OCI-LY7 (cell line): Measurements from ENCODE around the gene NDUFV2. TPM values are rescaled to one million over a fixed set of nuclear protein-coding genes. Genes with fewer than 3 reads are reported as not detected.

Source experiments
- BruUV-seq: library from RNA; stranded (reverse); fragments of 400-500 nt; replicated peaks from 2 replicates; lab custom pipeline; 2021; lab: Mats Ljungman, UMichigan
- CTCF ChIA-PET: fragments of 300-600 bp; sonication (Branson Sonifier 250); formaldehyde crosslinking; loops from one replicate; lab custom pipeline; 2022; ENCODE audit warnings: antibody characterized with exemption; ENCODE audit not compliant: unreplicated experiment; lab: Charles Lee
- POLR2A ChIA-PET: fragments of 300-600 bp; sonication (Branson Sonifier 250); formaldehyde crosslinking; loops from one replicate; lab custom pipeline; 2022; ENCODE audit warnings: antibody characterized with exemption; lab: Charles Lee
- DNase-seq: peaks from one replicate; pipeline ENCODE4 v3.0.0-alpha.2; 2015; ENCODE audit warnings: low spot score
- H2AFZ ChIP-seq: fragments of 200-600 bp; sonication (generic), shearing (Covaris generic); 2 replicates; pipeline ENCODE4 v1.6.1; 2014; ENCODE audit warnings: mild to moderate bottlenecking, antibody characterized with exemption, low read length, moderate library complexity
- H3K27ac ChIP-seq: fragments of 200-600 bp; sonication (generic); 2 replicates; pipeline ENCODE4 v1.5.1; 2014; ENCODE audit warnings: mixed run types, low read depth, mild to moderate bottlenecking, moderate library complexity, low read length, inconsistent platforms; ENCODE audit not compliant: poor library complexity, severe bottlenecking
- H3K36me3 ChIP-seq: fragments of 200-600 bp; sonication (generic); 2 replicates; pipeline ENCODE4 v1.6.1; 2014; ENCODE audit warnings: mild to moderate bottlenecking, antibody characterized with exemption, low read length, moderate library complexity, mixed read lengths; ENCODE audit not compliant: insufficient read depth
- H3K4me1 ChIP-seq: fragments of 200-600 bp; sonication (generic); 2 replicates; pipeline ENCODE4 v1.5.1; 2014; ENCODE audit warnings: mild to moderate bottlenecking, low read length; ENCODE audit not compliant: insufficient read depth, poor library complexity, severe bottlenecking
- H3K4me2 ChIP-seq: fragments of 200-600 bp; sonication (generic); 2 replicates; pipeline ENCODE4 v1.6.1; 2014; ENCODE audit warnings: mild to moderate bottlenecking, low read length
- H3K4me3 ChIP-seq: fragments of 200-600 bp; sonication (generic); 2 replicates; pipeline ENCODE4 v1.5.1; 2014; ENCODE audit warnings: mild to moderate bottlenecking, low read depth, low read length; ENCODE audit not compliant: poor library complexity, severe bottlenecking
- H3K79me2 ChIP-seq: fragments of 200-600 bp; sonication (generic); 2 replicates; pipeline ENCODE4 v1.6.1; 2016; ENCODE audit warnings: low read depth, mild to moderate bottlenecking, low read length, moderate library complexity, mixed read lengths; ENCODE audit not compliant: insufficient read depth
- H3K9me2 ChIP-seq: fragments of 200-600 bp; sonication (generic); 2 replicates; pipeline ENCODE4 v1.6.1; 2016; ENCODE audit warnings: mild to moderate bottlenecking, low read length, mixed read lengths; ENCODE audit not compliant: insufficient read depth
- H3K9me3 ChIP-seq: fragments of 200-600 bp; sonication (generic); 2 replicates; pipeline ENCODE4 v1.6.1; 2014; ENCODE audit warnings: mild to moderate bottlenecking, mixed run types, low read length, mixed read lengths
- H4K20me1 ChIP-seq: fragments of 200-600 bp; sonication (generic); 2 replicates; pipeline ENCODE4 v1.6.1; 2014; ENCODE audit warnings: mild to moderate bottlenecking, antibody characterized with exemption, low read length, moderate library complexity, mixed read lengths; ENCODE audit not compliant: insufficient read depth
- CTCF ChIP-seq: fragments of 200-600 bp; sonication (generic); conservative IDR thresholded peaks from 2 replicates; pipeline ENCODE4 v1.5.1; 2014; ENCODE audit warnings: mild to moderate bottlenecking, antibody characterized with exemption, low read length, moderate library complexity, mixed read lengths
- EZH2phosphoT487 ChIP-seq: fragments of 200-600 bp; sonication (generic); IDR thresholded peaks from 2 replicates; pipeline ENCODE4 v1.6.1; 2018; ENCODE audit warnings: low read depth, borderline replicate concordance, mild to moderate bottlenecking, mixed run types, antibody characterized with exemption, low read length, moderate library complexity, mixed read lengths
- intact Hi-C: fragments of 100-400 bp; cut with micrococcal nuclease; formaldehyde crosslinking; loops from one replicate; pipeline ENCODE4 v1.10.0; 2022; ENCODE audit not compliant: unreplicated experiment
- total RNA-seq, 2 experiments: library from RNA; depleted of rRNA in 1 of 2; stranded (reverse); fragments of >200 nt in 1 of 2; shearing (Covaris generic) in 1 of 2; gene quantifications; 2 replicates each; pipeline ENCODE4 v1.2.3, GENCODE V29; 2014 to 2022

The NDUFV2 gene
- total RNA-seq, 2 experiments from 2014 or later: 185 to 201 TPM

- Histone ChIP-seq H3K9me3 (no peaks in the 10 kb centered on the region), H3K27ac (no peak overlapping the region), H4K20me1 (peaks cover 41% of the 10 kb centered on the region), H3K4me3 (no peak overlapping the region), H3K4me2 (peak overlapping the region; percentile 40; the same call in 1 of the 2 replicates), H3K4me1 (peaks cover 58% of the 10 kb centered on the region), H3K9me2 (no peaks in the 10 kb centered on the region), H2AFZ (no peak overlapping the region), H3K79me2 (peaks cover 100% of the 10 kb centered on the region), H3K36me3 (peaks cover 95% of the 10 kb centered on the region)
- no peak for TF ChIP-seq EZH2phosphoT487
- no peak for TF ChIP-seq CTCF
- POLR2A ChIA-PET: interaction anchor here (0.6 to 4.5 kb wide), 12 partner anchors 8 to 166 kb away, joined by 3 to 33 read pairs (median 6); partner anchors contain the start of gene ANKRD12
- CTCF ChIA-PET: no interaction called here
- no peak for DNase-seq
- intact Hi-C loops: no loop called here
- no TSS peak for BruUV-seq
Observed at GRCh38 chr18:9109523-9109922, 7.0 kb downstream of the NDUFV2 start.

- H3K9me3 ChIP-seq: no peaks in the 10 kb centered on the region
- ChIA-PET POLR2A (interaction anchor here (0.6 to 4.0 kb wide), 4 partner anchors 10 to 36 kb away, joined by 3 to 25 read pairs (median 4); partner anchors contain the start of gene NDUFV2), CTCF (interaction anchor here (1.2 kb wide), 1 partner anchor 10 kb away, joined by 3 read pairs; no protein-coding TSS in a partner anchor)
- H3K27ac ChIP-seq: no peak overlapping the region
- DNase-seq: no peak
- TF ChIP-seq CTCF: no peak
- TF ChIP-seq EZH2phosphoT487: no peak
- no peak overlapping the region for H2AFZ ChIP-seq
- H3K4me3 ChIP-seq: no peak overlapping the region
- no peak overlapping the region for H3K4me2 ChIP-seq
- no peaks in the 10 kb centered on the region for H3K9me2 ChIP-seq
- peaks cover 91% of the 10 kb centered on the region for H3K36me3 ChIP-seq
- peaks cover 100% of the 10 kb centered on the region for H3K79me2 ChIP-seq
- no TSS peak for BruUV-seq
- H3K4me1 ChIP-seq: peaks cover 44% of the 10 kb centered on the region
- intact Hi-C loops: no loop called here
- peaks cover 8% of the 10 kb centered on the region; the same call in 1 of the 2 replicates for H4K20me1 ChIP-seq
Observed at GRCh38 chr18:9113468-9114149, 11.1 kb downstream of the NDUFV2 start.

GRCh38 chr18:9115984-9116383 is 13.5 kb downstream of the NDUFV2 start:
- ChIA-PET CTCF (no interaction called here), POLR2A (interaction anchor here (1.6 to 4.0 kb wide), 4 partner anchors 10 to 66 kb away, joined by 3 to 25 read pairs (median 6); partner anchors contain the start of gene NDUFV2)
- peaks cover 100% of the 10 kb centered on the region for H3K79me2 ChIP-seq
- no peaks in the 10 kb centered on the region for H3K9me3 ChIP-seq
- H3K27ac ChIP-seq: no peak overlapping the region
- peaks cover 38% of the 10 kb centered on the region for H3K4me1 ChIP-seq
- no TSS peak for BruUV-seq
- peaks cover 92% of the 10 kb centered on the region for H3K36me3 ChIP-seq
- H3K9me2 ChIP-seq: no peaks in the 10 kb centered on the region
- no peak overlapping the region for H2AFZ ChIP-seq
- DNase-seq: no peak
- no peak overlapping the region for H3K4me3 ChIP-seq
- TF ChIP-seq CTCF (no peak), EZH2phosphoT487 (no peak)
- H3K4me2 ChIP-seq: 0 out of 2 replicates have a peak overlapping the region, but pooled peaks have one; percentile 19
- intact Hi-C loops: no loop called here
- no peaks in the 10 kb centered on the region for H4K20me1 ChIP-seq
